NCI-H2196 (cell line): ENCODE measurements around the gene COPG2.
A peak's percentile ranks its signal among the peaks of the same experiment; 100 is the strongest.
"Not testable (repeated sequence)": the region's sequence is repeated elsewhere in the genome, so short reads cannot be mapped to it uniquely, and the experiment has no call there.

Source experiments
- DNase-seq: peaks from one replicate; lab custom pipeline; 2025; ENCODE audit not compliant: unreplicated experiment; lab: John Stamatoyannopoulos, UW

COPG2 gene

GRCh38 chr7:130570144-130570543, 98.4 kb downstream of the COPG2 start:
- not testable (repeated sequence) for DNase-seq

- no peak for DNase-seq
Observed at GRCh38 chr7:130566898-130567280, 101.7 kb downstream of the COPG2 start.

- no peak for DNase-seq
Observed at GRCh38 chr7:130566168-130566897, 102.2 kb downstream of the COPG2 start.

GRCh38 chr7:130560972-130561371, 107.6 kb downstream of the COPG2 start:
- peak; percentile 8 for DNase-seq

GRCh38 chr7:130559184-130559583, 109.4 kb downstream of the COPG2 start:
- no peak for DNase-seq

GRCh38 chr7:130554481-130554880, 114.1 kb downstream of the COPG2 start:
- no peak for DNase-seq

GRCh38 chr7:130553398-130554029, 115.0 kb downstream of the COPG2 start:
- no peak for DNase-seq

- DNase-seq = no peak
Observed at GRCh38 chr7:130544356-130544755, 124.2 kb downstream of the COPG2 start.

GRCh38 chr7:130543487-130544010, 125.0 kb downstream of the COPG2 start:
- no peak for DNase-seq

- DNase-seq = not testable (repeated sequence)
Observed at GRCh38 chr7:130542297-130542696, 126.3 kb downstream of the COPG2 start.

- not testable (repeated sequence) for DNase-seq
Observed at GRCh38 chr7:130541287-130541686, 127.3 kb downstream of the COPG2 start.

GRCh38 chr7:130537894-130538293, 130.7 kb downstream of the COPG2 start:
- DNase-seq = not testable (repeated sequence)

- no peak for DNase-seq
Observed at GRCh38 chr7:130529417-130529816, 139.1 kb downstream of the COPG2 start.

GRCh38 chr7:130527752-130528355, 140.7 kb downstream of the COPG2 start:
- DNase-seq = not testable (repeated sequence)

GRCh38 chr7:130524628-130525027, 143.9 kb downstream of the COPG2 start:
- no peak for DNase-seq

GRCh38 chr7:130523519-130524125, 144.9 kb downstream of the COPG2 start:
- DNase-seq = not testable (repeated sequence)

- DNase-seq = no peak
Observed at GRCh38 chr7:130521258-130521951, 147.1 kb downstream of the COPG2 start.

- no peak for DNase-seq
Observed at GRCh38 chr7:130515315-130516040, 153.1 kb downstream of the COPG2 start.

- DNase-seq = no peak
Observed at GRCh38 chr7:130513447-130513846, 155.1 kb downstream of the COPG2 start.

- not testable (repeated sequence) for DNase-seq
Observed at GRCh38 chr7:130512038-130512437, 156.5 kb downstream of the COPG2 start.
